ENCODE results near the gene DESI2. TPM values are rescaled to one million over a fixed set of nuclear protein-coding genes. Genes with fewer than 3 reads are reported as not detected.
A peak's percentile ranks its signal among the peaks of the same experiment; 100 is the strongest.
"Not testable (repeated sequence)": the region's sequence is repeated elsewhere in the genome, so short reads cannot be mapped to it uniquely, and the experiment has no call there.

The DESI2 gene
- total and polyA plus RNA-seq, 8 donors = 3.5 to 74.7 (median 19.0) TPM

DNA sequence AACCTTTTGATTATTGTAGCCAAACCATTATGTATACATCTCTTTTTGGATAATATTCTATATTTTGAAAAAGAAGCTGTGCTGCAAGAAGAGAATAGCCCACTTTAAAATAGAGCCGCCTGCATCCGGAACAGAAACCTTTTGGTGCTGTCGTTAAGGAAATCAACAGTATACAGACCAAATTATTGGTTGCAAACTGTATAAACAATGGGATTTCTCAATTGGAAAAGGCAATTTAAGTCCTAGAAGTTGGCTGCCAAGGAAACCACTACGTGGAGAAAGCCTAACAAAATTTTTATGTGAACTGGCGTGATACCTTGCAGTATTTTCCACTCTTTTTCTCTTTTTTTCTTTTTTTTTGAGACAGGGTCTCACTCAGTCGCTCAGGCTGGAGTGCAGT, 25.8 kb downstream of the DESI2 start:
- TF ChIP-seq EP300 (IDR thresholded peaks at IDR 0.05) = no peak
- no peak for TF ChIP-seq POLR2AphosphoS5 (IDR thresholded peaks at IDR 0.05)
- TF ChIP-seq, protein P1, sequence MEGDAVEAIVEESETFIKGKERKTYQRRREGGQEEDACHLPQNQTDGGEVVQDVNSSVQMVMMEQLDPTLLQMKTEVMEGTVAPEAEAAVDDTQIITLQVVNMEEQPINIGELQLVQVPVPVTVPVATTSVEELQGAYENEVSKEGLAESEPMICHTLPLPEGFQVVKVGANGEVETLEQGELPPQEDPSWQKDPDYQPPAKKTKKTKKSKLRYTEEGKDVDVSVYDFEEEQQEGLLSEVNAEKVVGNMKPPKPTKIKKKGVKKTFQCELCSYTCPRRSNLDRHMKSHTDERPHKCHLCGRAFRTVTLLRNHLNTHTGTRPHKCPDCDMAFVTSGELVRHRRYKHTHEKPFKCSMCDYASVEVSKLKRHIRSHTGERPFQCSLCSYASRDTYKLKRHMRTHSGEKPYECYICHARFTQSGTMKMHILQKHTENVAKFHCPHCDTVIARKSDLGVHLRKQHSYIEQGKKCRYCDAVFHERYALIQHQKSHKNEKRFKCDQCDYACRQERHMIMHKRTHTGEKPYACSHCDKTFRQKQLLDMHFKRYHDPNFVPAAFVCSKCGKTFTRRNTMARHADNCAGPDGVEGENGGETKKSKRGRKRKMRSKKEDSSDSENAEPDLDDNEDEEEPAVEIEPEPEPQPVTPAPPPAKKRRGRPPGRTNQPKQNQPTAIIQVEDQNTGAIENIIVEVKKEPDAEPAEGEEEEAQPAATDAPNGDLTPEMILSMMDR (IDR thresholded peaks at IDR 0.05) = no peak
- no peak for TF ChIP-seq POLR2A (IDR thresholded peaks at IDR 0.05)
- Histone ChIP-seq H3K9me3 (no peaks in the 10 kb centered on the region), H3K4me3 (no peak overlapping the region), H3K27ac (peak overlapping the region in 3 of 5 donors; percentile 2 to 26 (median 5)), H3K36me3 (no peaks in the 10 kb centered on the region), H3K27me3 (no peaks in the 10 kb centered on the region), H3K4me1 (peaks cover 0 to 39% (median 15%) of the 10 kb centered on the region in 4 donors)
- WGBS, 5 donors = 51 to 65% (median 58%) methylated on average over 6 of the region's 6 CpGs
- DNase-seq = peak in 1 of 2 donors; percentile 36
- intact Hi-C loops (cut with DNase I; ENCODE audit: low total_unique reads) = no loop called here

DNA sequence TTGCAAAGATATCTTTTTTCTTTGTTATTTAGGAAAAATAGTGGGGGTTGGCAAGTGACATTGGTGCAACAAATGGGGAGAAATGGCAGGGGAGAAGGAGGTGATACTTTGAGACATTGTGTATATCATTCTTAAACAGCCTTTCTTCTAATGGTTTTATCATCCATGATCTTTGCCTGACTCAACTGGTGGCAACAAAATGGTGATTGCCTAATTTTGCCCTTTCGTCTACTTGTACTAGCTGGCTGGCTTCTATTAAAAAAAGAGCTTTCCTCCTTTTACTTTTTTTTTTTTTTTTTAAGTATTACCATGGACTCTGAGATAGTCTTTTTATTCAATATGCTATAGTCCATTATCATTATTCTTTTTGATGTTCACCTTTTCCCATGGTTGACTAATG, 27.7 kb downstream of the DESI2 start:
- TF ChIP-seq, protein P1 (IDR thresholded peaks at IDR 0.05) = no peak
- TF ChIP-seq EP300 (IDR thresholded peaks at IDR 0.05) (no peak), POLR2A (IDR thresholded peaks at IDR 0.05) (no peak), POLR2AphosphoS5 (IDR thresholded peaks at IDR 0.05) (no peak)
- no peak for DNase-seq
- H3K27me3 ChIP-seq = no peaks in the 10 kb centered on the region
- H3K36me3 ChIP-seq = no peaks in the 10 kb centered on the region
- no peak overlapping the region for H3K4me3 ChIP-seq
- intact Hi-C loops (cut with DNase I; ENCODE audit: low total_unique reads) = no loop called here
- H3K9me3 ChIP-seq = no peaks in the 10 kb centered on the region
- 82 to 100% (median 97%) methylated on average over 1 of the region's 1 CpG for WGBS, 5 donors
- no peak overlapping the region for H3K27ac ChIP-seq
- peaks cover 0 to 39% (median 15%) of the 10 kb centered on the region in 4 donors for H3K4me1 ChIP-seq

DNA sequence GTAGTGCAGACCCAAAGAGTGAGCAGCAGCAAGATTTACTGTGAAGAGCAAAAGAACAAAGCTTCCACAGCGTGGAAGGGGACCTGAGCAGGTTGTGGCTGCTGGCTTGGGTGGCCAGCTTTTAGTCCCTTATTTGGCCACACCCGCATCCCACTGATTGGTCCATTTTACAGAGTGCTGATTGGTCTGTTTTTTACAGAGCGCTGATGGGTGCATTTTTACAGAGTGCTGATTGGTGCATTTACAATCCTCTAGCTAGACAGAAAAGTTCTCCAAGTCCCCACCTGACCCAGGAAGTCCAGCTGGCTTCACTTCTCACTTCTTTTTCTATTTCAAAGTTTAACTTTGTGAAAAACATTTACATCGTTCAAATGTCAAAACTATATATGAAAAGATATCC, 29.2 kb downstream of the DESI2 start:
- 87 to 94% (median 92%) methylated on average over 4 of the region's 4 CpGs for WGBS, 5 donors
- H3K36me3 ChIP-seq = peaks cover 4 to 10% (median 8%) of the 10 kb centered on the region in 4 donors
- H3K4me3 ChIP-seq; H3K9me3 ChIP-seq; H3K27ac ChIP-seq; DNase-seq; intact Hi-C loops (cut with DNase I; ENCODE audit: low total_unique reads); H3K27me3 ChIP-seq: not testable (repeated sequence)
- H3K4me1 ChIP-seq = peaks cover 0 to 40% (median 15%) of the 10 kb centered on the region in 4 donors

DNA sequence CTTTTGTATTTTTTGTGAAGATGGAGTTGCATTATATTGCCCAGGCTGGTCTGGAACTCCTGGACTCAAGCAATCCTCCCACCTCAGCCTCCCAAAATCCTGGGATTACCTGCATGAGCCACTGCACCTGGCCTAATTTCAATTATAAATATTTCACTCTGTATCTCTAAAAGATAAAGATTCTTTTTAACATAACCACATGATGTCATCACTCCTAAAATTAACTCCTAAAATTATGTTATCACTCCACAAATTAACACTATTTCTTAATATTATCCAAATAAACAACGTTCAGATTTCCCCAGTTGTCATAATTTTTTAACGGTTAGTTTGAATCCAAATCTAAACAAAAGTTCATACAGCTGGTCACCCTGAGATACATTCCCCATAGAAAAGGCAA, 43.0 kb downstream of the DESI2 start:
- Histone ChIP-seq H3K9me3 (no peaks in the 10 kb centered on the region), H3K4me3 (no peak overlapping the region), H3K36me3 (peaks cover 12 to 96% (median 95%) of the 10 kb centered on the region in 4 donors), H3K27me3 (no peaks in the 10 kb centered on the region), H3K4me1 (no peaks in the 10 kb centered on the region), H3K27ac (no peak overlapping the region)
- no peak for TF ChIP-seq POLR2A (IDR thresholded peaks at IDR 0.05)
- TF ChIP-seq, protein P1 (IDR thresholded peaks at IDR 0.05) = no peak
- intact Hi-C loops (cut with DNase I; ENCODE audit: low total_unique reads) = no loop called here
- WGBS, 5 donors = 75 to 92% (median 88%) methylated on average over 2 of the region's 2 CpGs
- DNase-seq = no peak

DNA sequence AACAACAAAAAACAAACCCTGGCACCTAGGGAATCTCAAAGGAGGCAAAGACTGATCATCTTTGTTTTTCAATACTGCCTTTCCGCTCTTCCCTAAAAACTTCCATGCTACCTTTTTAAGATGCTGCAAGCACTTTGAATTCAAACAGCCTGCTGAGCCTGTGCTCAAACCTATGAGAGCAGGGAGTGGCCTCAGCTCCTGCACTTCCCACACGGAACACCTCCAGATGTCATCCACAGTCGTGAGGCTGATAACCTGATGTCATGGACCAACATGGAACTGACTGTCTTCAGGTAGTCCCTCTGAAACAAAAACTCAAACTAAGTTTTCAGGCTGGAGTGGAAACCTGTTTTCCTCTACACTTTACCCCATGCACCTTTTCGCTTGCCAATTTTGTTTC, 46.8 kb downstream of the DESI2 start:
- 90 to 95% (median 91%) methylated on average over 4 of the region's 4 CpGs for WGBS, 5 donors
- no peak for TF ChIP-seq EP300 (IDR thresholded peaks at IDR 0.05)
- TF ChIP-seq POLR2AphosphoS5 (IDR thresholded peaks at IDR 0.05) = no peak
- TF ChIP-seq, protein P1 (IDR thresholded peaks at IDR 0.05) = no peak
- no peak for TF ChIP-seq POLR2A (IDR thresholded peaks at IDR 0.05)
- no peak for DNase-seq
- H3K27ac ChIP-seq = no peak overlapping the region
- H3K4me3 ChIP-seq = no peak overlapping the region
- H3K4me1 ChIP-seq = peaks cover 0 to 2% (median under 1%) of the 10 kb centered on the region in 4 donors
- no peaks in the 10 kb centered on the region for H3K27me3 ChIP-seq
- intact Hi-C loops (cut with DNase I; ENCODE audit: low total_unique reads) = no loop called here
- H3K9me3 ChIP-seq = no peaks in the 10 kb centered on the region
- peaks cover 3 to 75% (median 69%) of the 10 kb centered on the region in 4 donors for H3K36me3 ChIP-seq

Measured in stomach (tissue), 9 donors.